GM12892 (cell line): ENCODE measurements around the gene FMN2.

ENCODE experiments used
- POLR2A ChIP-seq: IDR thresholded peaks from 2 replicates; pipeline ENCODE4 v1.6.1; 2011; ENCODE audit warnings: low read depth, low read length, control low read depth
- POLR2AphosphoS5 ChIP-seq: IDR thresholded peaks from 2 replicates; pipeline ENCODE4 v1.6.1; 2011; ENCODE audit warnings: low read depth, low read length, control low read depth
- TAF1 ChIP-seq: IDR thresholded peaks from 2 replicates; pipeline ENCODE4 v1.6.1; 2011; ENCODE audit warnings: low read depth, mild to moderate bottlenecking, control low read depth, low read length, borderline replicate concordance

GRCh38 chr1:240484804-240485443 lies 393.2 kb downstream of the FMN2 start:
- no peak for TF ChIP-seq POLR2A
- TF ChIP-seq TAF1, result no peak
- no peak for TF ChIP-seq POLR2AphosphoS5
